Ammon's horn (tissue), 1 donor: ENCODE results near the gene PIGC.

Experiments used
- DNase-seq: peaks from one replicate; pipeline ENCODE4 v3.0.0-alpha.2; 2016; ENCODE audit warnings: low spot score

PIGC gene

DNA sequence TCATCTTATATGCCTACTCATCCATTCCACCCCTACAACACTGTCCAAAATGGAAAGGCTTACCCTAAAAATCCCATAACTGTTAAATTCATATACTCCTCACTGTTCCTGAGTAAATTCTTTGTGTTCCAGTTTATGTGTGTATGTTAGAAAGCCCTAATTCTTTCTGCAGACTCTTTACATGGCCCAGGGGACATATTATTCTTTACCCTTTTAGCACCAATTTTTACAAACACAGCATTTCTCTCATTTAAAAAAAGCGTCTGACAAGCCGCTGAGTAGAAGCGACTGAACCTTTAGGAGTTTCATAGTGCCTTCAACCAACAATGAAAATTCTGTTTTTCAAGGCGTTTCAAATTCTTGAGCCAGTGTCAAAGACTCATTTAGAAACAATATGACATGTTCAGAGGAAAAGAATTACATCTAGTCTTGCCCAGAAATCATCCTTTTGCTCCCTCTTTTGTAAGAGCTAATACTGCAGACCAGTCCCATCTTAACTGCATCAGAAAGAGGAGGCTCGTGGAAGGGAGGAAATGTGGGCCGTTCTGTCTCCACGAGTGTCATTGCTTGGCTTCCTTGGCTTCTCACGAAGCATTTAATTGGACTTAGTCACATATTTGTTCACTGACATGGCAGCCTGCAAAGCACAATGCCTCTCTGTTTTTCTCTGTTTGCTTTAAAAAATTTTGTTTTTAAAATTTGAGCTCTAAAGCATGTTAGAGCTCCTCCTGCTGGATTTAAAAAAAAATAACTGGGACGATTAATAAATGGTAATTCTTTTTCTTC, 44.7 kb downstream of the PIGC start:
- DNase-seq = peak; percentile 88

GRCh38 chr1:172398193-172398592, 45.7 kb downstream of the PIGC start:
- DNase-seq = no peak

DNA sequence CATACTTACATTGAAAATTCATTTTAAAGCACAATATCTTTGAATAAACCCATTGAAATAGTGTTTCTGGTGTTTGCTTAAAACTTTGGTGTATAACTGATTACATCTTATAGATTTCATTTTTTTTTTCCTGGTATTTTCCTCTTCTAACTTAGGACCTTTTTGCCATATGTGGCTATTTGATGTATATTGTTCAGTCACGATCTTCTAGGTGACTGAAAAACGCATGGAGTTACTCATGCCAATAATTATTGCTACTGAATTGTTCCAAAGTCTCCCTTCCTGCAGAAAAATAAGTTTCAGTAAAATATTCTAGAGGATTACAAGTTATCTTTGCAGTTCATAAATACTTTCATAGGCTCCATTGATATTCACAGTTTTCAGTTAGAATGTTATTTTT, 46.2 kb downstream of the PIGC start:
- no peak for DNase-seq

DNA sequence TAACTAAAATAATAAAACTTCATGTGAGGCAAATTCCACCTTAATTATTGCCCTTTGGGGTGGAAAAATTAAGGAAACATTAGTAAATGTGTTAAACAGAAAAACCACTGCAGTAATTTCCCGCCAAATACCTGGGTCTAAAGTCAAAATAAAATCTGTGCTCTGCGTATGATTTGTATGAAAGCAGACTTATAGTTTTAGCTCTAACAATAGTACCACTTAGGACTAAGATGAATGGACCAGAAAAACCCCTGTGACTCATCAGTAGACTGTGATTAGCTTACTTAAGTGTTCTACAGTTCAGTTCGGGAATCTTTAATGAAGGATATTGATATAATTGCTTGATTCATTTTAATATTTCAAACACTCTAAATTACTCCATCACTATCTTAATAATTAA, 46.6 kb downstream of the PIGC start:
- DNase-seq = no peak

- DNase-seq = no peak
Observed at GRCh38 chr1:172395576-172395975, 48.3 kb downstream of the PIGC start.

- no peak for DNase-seq
Observed at GRCh38 chr1:172394811-172395210, 49.1 kb downstream of the PIGC start.

- no peak for DNase-seq
Observed at GRCh38 chr1:172394141-172394751, 49.6 kb downstream of the PIGC start.

DNA sequence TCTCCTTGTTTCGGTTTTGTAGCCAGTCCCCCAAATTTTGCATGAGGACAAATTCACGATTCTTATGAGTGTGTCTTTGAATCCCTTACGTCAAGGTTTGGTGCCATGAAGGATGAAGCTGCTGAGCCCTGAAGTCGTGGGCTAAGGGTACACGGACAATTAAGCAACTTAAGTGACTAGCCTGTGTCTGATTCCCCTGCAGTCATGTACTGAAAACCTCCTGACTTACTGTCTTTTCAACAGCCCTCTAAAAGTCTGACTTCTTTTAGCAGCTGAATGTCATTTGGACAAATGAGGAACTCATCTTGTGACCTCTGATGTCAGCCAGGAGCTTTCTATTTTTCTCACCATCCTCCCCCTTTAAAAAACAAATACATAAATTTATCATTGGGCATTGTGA, 50.5 kb downstream of the PIGC start:
- peak; percentile 51 for DNase-seq

GRCh38 chr1:172391976-172392375, 51.9 kb downstream of the PIGC start:
- DNase-seq = no peak
